CD4-positive, alpha-beta T cell (primary cell): Measurements from ENCODE around the gene STRIT1. TPM values are rescaled to one million over a fixed set of nuclear protein-coding genes. Genes with fewer than 3 reads are reported as not detected.

Source experiments
- ATAC-seq: fragments of 200-7000 bp; cut with Tn5 transposase; one replicate; pipeline ENCODE4 v1.10.0; 2022; ENCODE audit warnings: mild to moderate bottlenecking; ENCODE audit not compliant: poor library complexity
- CTCF ChIA-PET: fragments of 350-600 bp; sonication (Branson Sonifier 250); formaldehyde crosslinking; loops from one replicate; lab custom pipeline; 2021; ENCODE audit warnings: antibody characterized with exemption, inconsistent platforms; lab: Charles Lee
- POLR2A ChIA-PET: fragments of 350-600 bp; sonication (Branson Sonifier 250); formaldehyde crosslinking; loops from one replicate; lab custom pipeline; 2021; ENCODE audit warnings: antibody characterized with exemption, inconsistent platforms; lab: Charles Lee
- DNase-seq, 14 experiments: peaks; one replicate each; pipeline ENCODE4 v3.0.0-alpha.2; 2013 to 2020; ENCODE audit warnings: mixed read lengths in 2 of 14
- H3K27ac ChIP-seq, 2 donors: one replicate each; pipeline versions ENCODE4 v1.5.1 to v1.7.0; 2013; ENCODE audit warnings: low read length in 2 of 2, low read depth in 1 of 2, mild to moderate bottlenecking in 1 of 2
- H3K27me3 ChIP-seq, 2 experiments: 1 replicate in 1 of 2; 2 replicates in 1 of 2; pipeline versions ENCODE4 v1.6.1 to v1.7.0; 2013; ENCODE audit warnings: low read length in 2 of 2, control low read depth in 1 of 2, mild to moderate bottlenecking in 1 of 2, moderate library complexity in 1 of 2; ENCODE audit not compliant: insufficient read depth in 2 of 2, control insufficient read depth in 1 of 2
- H3K36me3 ChIP-seq: one replicate; pipeline ENCODE4 v1.6.1; 2013; ENCODE audit warnings: low read length, control low read depth; ENCODE audit not compliant: insufficient read depth
- H3K4me1 ChIP-seq: one replicate; pipeline ENCODE4 v1.6.1; 2013; ENCODE audit warnings: low read length, control low read depth; ENCODE audit not compliant: insufficient read depth
- H3K4me3 ChIP-seq: one replicate; pipeline ENCODE4 v1.5.1; 2013; ENCODE audit warnings: mild to moderate bottlenecking, low read length, moderate library complexity
- H3K9me3 ChIP-seq, 2 experiments: 1 replicate in 1 of 2; 2 replicates in 1 of 2; pipeline versions ENCODE4 v1.6.1 to v1.7.0; 2013; ENCODE audit warnings: low read length in 2 of 2, mild to moderate bottlenecking in 2 of 2, control low read depth in 1 of 2, moderate library complexity in 1 of 2; ENCODE audit not compliant: control insufficient read depth in 1 of 2, insufficient read depth in 1 of 2
- H3K27ac Mint-ChIP-seq: one replicate; pipeline ENCODE4 v1.8.0; 2020; ENCODE audit warnings: mixed read lengths
- H3K27me3 Mint-ChIP-seq: one replicate; pipeline ENCODE4 v1.8.0; 2021; ENCODE audit warnings: mixed read lengths
- H3K36me3 Mint-ChIP-seq: one replicate; pipeline ENCODE4 v1.8.0; 2021; ENCODE audit warnings: low read depth, mixed read lengths
- H3K4me1 Mint-ChIP-seq: one replicate; pipeline ENCODE4 v1.8.0; 2021; ENCODE audit warnings: low read depth, mixed read lengths
- H3K4me3 Mint-ChIP-seq: one replicate; pipeline ENCODE4 v1.8.0; 2020; ENCODE audit warnings: mild to moderate bottlenecking, mixed read lengths
- H3K9me3 Mint-ChIP-seq: one replicate; pipeline ENCODE4 v1.8.0; 2020; ENCODE audit warnings: mixed read lengths
- CTCF ChIP-seq: fragments of 200-600 bp; IDR thresholded peaks from one replicate; pipeline ENCODE4 v1.8.0; 2022; ENCODE audit warnings: antibody characterized with exemption, mild to moderate bottlenecking
- intact Hi-C, 2 experiments: fragments of 100-400 bp; cut with DNase I in 1 of 2; cut with micrococcal nuclease in 1 of 2; formaldehyde crosslinking; loops; one replicate each; pipeline versions ENCODE4 v1.15.1 to v1.9.0; 2023 to 2025; cut with DNase I, micrococcal nuclease
- total RNA-seq, 174 experiments: library from RNA in 2 of 174; stranded (reverse) in 2 of 174; gene quantifications; one replicate each; pipeline ENCODE4 v1.2.3 and lab custom pipeline; 2021 to 2026

STRIT1 gene
- total RNA-seq, 2 experiments from 2014 or later: not detected

GRCh38 chr3:155292693-155293092 lies 790 bp downstream of the STRIT1 start:
- no peak overlapping the region for H3K4me3 Mint-ChIP-seq

GRCh38 chr3:155292133-155292532 lies 1.4 kb downstream of the STRIT1 start:
- H3K4me3 Mint-ChIP-seq: no peak overlapping the region
- Histone ChIP-seq H3K27me3 (no peaks in the 10 kb centered on the region), H3K36me3 (no peaks in the 10 kb centered on the region), H3K4me3 (no peak overlapping the region), H3K9me3 (peaks cover 0 to 11% of the 10 kb centered on the region in 2 experiments), H3K27ac (no peak overlapping the region), H3K4me1 (no peaks in the 10 kb centered on the region)
- DNase-seq: no peak
- ChIA-PET CTCF (no interaction called here), POLR2A (no interaction called here)
- no peak for ATAC-seq
- no peak for TF ChIP-seq CTCF
- no peaks in the 10 kb centered on the region for H3K36me3 Mint-ChIP-seq
- no peak overlapping the region for H3K27ac Mint-ChIP-seq
- no peaks in the 10 kb centered on the region for H3K4me1 Mint-ChIP-seq
- intact Hi-C loops: no loop called here
- peaks cover under 1% of the 10 kb centered on the region for H3K9me3 Mint-ChIP-seq
- no peaks in the 10 kb centered on the region for H3K27me3 Mint-ChIP-seq

More at GRCh38 chr3:155292693-155293092, 790 bp downstream of the STRIT1 start:
- H3K9me3 Mint-ChIP-seq: peaks cover 5% of the 10 kb centered on the region
- Histone ChIP-seq H3K27me3 (no peaks in the 10 kb centered on the region), H3K9me3 (peaks cover 0 to 16% of the 10 kb centered on the region in 2 experiments), H3K36me3 (no peaks in the 10 kb centered on the region), H3K4me3 (no peak overlapping the region), H3K4me1 (no peaks in the 10 kb centered on the region), H3K27ac (no peak overlapping the region)
- CTCF ChIA-PET: no interaction called here
- ATAC-seq: no peak
- H3K27me3 Mint-ChIP-seq: no peaks in the 10 kb centered on the region
- no peaks in the 10 kb centered on the region for H3K4me1 Mint-ChIP-seq
- no peak overlapping the region for H3K27ac Mint-ChIP-seq
- intact Hi-C loops: no loop called here
- POLR2A ChIA-PET: no interaction called here
- H3K36me3 Mint-ChIP-seq: no peaks in the 10 kb centered on the region
- no peak for DNase-seq
- no peak for TF ChIP-seq CTCF

GRCh38 chr3:155286736-155287135 lies 6.7 kb downstream of the STRIT1 start:
- H3K27ac ChIP-seq: no peak overlapping the region
- CTCF ChIA-PET: no interaction called here
- Mint-ChIP-seq H3K9me3 (no peaks in the 10 kb centered on the region), H3K27ac (no peak overlapping the region), H3K27me3 (no peaks in the 10 kb centered on the region), H3K4me1 (no peaks in the 10 kb centered on the region), H3K4me3 (no peak overlapping the region), H3K36me3 (no peaks in the 10 kb centered on the region)
- intact Hi-C loops: no loop called here
- no peaks in the 10 kb centered on the region for H3K27me3 ChIP-seq
- ATAC-seq: no peak
- POLR2A ChIA-PET: no interaction called here
- no peak for TF ChIP-seq CTCF
- no peak overlapping the region for H3K4me3 ChIP-seq
- H3K36me3 ChIP-seq: no peaks in the 10 kb centered on the region
- no peaks in the 10 kb centered on the region for H3K4me1 ChIP-seq
- H3K9me3 ChIP-seq: no peaks in the 10 kb centered on the region
- no peak for DNase-seq
